GM18951 (cell line): ENCODE measurements around the gene UBE3A.

ENCODE experiments used
- POLR2A ChIP-seq: IDR thresholded peaks from 4 replicates; pipeline ENCODE4 v1.6.1; 2011; ENCODE audit warnings: mild to moderate bottlenecking; ENCODE audit not compliant: insufficient read length, insufficient read depth; ENCODE audit errors: extremely low read depth
- in situ Hi-C: fragments of 300-500 bp; cut with MboI; formaldehyde crosslinking; loops from one replicate; pipeline ENCODE4 v1.12.0; 2022; ENCODE audit warnings: low sequenced_read_pairs, mixed read lengths, inconsistent platforms; ENCODE audit not compliant: unreplicated experiment

Gene UBE3A

DNA sequence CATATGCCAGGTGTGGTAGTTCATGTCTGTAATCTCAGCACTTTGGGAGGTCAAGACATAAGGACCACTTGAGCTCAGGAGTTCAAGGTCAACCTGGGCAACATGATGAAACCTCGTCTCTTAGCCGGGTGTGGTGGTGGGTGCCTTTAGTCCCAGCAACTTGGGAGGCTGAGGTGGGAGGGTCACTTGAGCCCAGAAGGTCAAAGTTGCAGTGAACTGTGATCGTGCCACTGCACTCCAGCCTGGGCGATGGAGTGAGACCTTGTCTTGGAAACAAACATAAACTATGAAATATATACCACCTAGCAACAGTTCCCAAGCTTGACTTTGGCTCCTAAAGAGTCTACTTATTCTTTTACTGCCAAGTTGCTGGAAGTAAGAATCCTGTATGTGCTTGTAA, 30.9 kb downstream of the UBE3A start:
- in situ Hi-C loops: no loop called here
- no peak for TF ChIP-seq POLR2A

DNA sequence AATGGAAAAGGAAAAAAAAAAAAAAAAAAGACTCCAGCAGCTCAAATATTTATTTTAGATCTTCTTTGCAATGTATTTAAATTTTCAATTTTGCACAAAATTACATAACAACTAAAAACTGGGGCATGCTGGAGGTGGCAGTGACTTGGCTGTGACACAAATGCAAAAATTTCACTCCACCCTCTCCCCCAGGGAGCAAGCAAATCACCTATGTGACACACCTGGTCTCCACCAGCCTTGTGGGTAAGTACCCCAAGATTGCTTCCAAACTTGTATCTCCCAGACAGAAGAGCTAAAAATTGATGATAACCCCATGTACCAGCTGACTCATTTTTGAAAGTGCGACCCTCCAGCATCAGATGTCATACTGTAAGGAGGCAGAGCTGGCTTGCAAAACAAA, 32.0 kb downstream of the UBE3A start:
- in situ Hi-C loops: no loop called here
- TF ChIP-seq POLR2A: no peak

DNA sequence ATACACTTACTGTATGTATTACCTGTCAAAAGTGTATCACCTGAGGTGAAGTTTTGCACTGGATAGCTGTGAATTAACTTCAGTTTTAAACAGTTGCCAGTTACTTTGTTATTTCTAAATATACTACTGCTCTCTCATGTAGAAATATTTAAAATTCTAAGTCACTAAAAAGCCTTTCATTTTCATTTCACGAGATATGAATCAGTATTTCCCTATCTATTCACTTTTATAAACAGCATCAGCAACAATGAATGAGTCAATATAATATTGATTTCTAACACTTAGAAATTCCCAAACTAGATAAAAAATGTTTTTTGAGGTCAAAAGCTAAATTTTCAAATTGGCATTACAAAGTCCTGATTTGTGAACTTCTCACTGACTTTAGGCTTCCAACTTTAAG, 32.6 kb downstream of the UBE3A start:
- no peak for TF ChIP-seq POLR2A
- in situ Hi-C loops: no loop called here

DNA sequence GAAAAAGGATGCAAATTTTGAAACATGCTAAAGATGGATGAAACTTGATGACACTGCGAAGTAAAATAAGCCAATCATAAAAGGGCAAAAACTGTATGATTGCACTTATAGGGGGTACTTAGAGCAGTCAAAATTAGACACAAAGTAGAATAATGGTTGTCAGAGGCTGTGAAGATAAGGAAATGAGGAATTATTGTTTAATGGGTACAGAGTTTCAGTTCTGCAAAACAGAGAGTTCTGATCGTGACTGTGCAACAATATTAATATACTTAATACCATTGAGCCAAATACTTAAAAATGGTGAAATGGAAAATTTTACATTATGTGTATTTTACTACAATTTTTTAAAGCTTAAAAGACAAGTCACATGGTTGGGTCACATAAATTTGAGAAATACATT, 35.1 kb downstream of the UBE3A start:
- in situ Hi-C loops: no loop called here
- no peak for TF ChIP-seq POLR2A

DNA sequence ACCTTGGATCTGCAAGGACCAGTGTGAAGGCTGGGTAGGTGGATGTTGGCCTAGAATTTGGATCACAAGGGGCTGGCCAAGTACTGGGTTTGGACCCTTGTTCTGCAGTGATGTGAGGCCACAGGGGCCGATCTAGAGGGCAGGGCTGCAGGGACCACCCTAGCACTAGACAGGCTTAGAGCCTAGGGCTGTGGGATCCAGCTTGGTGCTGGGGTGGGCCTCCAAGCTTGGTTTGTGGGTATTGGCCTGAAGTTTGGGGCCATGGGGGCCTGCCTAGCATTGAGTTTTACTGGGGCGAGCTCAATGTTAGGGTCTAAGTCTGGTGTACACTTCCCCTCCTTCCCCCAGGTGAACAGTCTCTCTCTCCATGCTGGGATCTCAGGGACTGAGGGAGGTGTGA, 36.5 kb downstream of the UBE3A start:
- in situ Hi-C loops: no loop called here
- no peak for TF ChIP-seq POLR2A

DNA sequence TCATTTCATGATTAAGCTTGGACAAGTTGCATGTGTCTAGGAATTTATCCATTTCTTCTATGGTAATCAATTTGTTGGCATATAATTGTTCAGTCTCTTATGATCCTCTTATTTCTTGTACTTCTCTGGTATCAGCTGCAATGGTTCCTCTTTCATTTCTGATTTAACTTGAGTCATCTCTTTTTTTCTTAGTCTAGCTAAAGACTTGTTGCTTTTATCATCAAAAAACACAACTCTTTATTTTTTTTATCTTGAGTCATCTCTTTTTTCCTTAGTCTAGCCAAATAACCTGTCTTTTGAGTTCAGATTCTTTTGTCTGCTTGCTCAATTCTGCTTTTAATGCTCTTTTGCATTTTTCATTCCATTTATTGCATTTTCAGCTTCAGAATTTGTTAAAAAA, 37.3 kb downstream of the UBE3A start:
- no peak for TF ChIP-seq POLR2A
- in situ Hi-C loops: no loop called here

DNA sequence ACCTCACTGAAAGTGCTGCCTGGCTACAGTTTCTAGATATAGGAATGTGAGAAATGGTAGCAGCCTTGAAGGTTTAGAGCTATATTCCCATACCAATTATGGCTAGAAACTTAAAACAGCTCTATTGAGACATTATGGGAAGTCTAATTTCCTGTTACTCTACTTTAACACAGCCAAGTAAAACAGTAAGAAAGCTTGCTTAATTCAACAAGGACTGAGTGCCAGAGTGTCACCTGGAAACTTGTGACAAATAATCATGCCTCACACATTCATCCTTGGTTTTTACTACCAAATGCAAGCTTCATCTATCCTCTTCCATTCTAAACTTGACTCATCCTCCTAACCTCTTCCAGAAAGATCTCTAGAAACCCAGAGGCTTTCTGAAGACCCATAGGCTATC, 41.7 kb downstream of the UBE3A start:
- in situ Hi-C loops: no loop called here
- no peak for TF ChIP-seq POLR2A

DNA sequence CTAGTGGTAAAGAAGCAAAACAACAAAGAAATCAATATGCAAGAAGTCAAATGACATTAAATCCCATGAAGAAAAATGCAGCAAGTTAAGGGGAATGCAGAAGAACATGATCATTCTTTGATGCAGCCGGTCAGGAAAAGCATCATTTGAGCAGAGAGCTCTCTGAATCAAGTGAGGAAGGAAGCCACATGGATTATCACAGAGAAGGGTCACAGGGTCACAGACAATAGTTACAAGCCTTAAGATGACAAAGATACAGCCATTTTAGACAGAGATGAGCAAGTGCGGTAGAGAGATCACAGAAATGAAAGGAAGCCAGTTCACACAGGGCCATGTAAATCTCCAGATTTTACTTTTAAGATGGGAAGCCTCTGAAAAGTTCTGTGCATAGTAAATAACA, 43.9 kb downstream of the UBE3A start:
- in situ Hi-C loops: no loop called here
- no peak for TF ChIP-seq POLR2A

DNA sequence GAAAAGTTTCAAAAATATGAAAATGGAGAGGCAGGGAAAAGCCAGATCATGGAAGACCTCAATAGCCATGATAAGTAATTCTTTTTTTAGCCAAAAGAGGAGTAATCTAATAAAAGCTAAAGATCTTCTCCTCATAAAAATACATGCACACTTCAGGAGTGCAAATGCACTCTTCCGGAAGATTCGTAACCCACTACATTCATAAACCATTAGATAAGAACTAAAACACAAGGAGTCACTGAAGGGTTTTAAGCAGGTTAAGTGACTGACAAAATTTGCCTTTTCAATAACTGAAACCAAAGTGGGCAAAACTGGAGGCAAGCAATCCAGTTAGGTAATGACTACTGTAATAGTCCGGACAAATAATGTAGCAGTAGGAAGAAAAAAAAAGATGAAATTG, 46.0 kb downstream of the UBE3A start:
- TF ChIP-seq POLR2A: no peak

DNA sequence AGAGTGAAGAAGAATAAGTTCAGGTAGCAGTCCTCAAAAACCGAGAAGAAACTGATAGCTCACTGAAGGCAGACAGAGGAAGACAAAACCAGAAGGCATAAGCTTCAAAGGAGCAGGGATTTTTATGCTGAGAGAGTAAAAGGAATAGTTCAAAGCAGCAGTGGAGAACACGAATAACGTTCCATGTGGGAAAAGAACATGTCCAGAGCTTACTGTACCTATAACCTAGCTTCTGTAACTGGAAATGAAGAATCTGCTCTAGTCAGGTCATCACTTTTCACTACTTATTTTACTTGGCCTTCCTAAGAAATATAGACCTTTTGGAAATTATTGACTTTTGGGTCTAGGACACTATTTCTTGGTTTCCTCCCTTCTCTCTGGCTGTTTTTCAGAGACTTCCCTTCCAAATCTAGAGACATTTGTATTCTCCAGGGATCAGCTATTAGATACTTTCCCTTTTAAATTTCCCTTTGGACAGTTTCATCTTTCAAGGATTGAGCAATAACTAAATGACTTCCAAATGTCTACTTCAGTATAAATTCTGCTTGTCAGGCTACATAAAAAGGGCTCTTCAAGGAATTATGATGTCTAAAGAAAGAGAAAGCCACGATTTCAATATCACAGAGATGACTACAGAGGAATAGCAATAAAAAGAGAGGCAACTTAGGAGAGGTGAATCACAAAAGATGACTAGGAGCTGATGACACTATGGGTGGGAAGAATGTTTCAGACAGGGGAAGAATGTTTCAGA, 46.7 kb downstream of the UBE3A start:
- in situ Hi-C loops: no loop called here
- no peak for TF ChIP-seq POLR2A

More for the DNA sequence above, 46.0 kb downstream of the UBE3A start:
- in situ Hi-C loops: no loop called here

DNA sequence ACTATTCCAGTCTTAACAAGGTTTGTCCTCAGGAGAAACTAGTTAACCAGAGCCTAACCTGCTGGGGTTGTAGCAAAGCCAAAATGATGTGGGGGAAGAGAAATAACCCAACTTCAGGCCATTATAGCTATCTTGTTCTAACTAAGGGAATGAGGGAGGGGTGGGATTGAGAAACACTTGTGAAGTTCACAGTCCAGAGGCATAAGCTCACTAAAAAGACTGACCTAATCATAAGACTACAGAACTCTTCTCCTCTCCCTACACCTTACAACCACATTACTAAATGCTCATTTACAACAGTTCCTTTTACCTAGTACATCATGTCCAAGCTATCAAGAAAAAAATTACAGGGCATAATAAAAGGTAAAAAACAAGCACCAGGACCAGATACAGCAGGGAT, 52.8 kb downstream of the UBE3A start:
- no peak for TF ChIP-seq POLR2A
- in situ Hi-C loops: no loop called here

DNA sequence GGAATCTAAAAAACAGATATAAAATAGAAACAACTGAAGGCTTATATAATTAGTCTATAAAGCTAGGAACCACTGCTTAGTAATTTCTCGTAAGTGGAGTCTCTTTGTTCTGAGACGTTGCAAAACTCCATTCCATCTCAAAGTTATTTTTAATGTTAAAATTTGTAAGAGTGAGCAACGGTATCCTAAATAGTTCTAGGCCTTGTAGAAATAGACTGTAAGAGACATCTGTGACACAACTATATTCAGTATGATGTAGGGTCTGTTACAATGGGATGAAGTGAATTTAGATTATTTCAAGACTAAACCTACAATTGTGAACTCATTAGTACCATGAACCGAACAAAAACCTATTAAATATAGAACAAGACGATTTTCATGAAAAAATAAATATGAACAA, 57.2 kb downstream of the UBE3A start:
- in situ Hi-C loops: no loop called here
- no peak for TF ChIP-seq POLR2A

DNA sequence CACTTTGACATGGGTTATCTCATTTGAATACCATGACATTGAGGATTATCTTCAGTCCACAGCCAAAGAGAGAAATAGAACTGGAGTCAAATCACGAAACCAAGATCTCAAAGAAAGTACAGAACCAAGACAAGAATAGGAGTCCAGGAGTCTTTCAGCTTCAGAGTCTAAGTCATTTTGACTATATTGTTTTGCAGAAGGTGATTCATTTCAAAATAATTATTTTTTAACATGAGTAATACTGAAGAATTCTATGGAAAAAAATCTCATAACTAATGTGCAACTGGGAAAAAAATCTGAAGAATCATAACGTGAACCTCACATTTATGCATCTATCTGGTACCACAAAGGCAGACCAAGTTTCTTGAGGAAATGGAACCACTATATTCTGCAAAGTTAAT, 60.3 kb downstream of the UBE3A start:
- TF ChIP-seq POLR2A: no peak
- in situ Hi-C loops: no loop called here

DNA sequence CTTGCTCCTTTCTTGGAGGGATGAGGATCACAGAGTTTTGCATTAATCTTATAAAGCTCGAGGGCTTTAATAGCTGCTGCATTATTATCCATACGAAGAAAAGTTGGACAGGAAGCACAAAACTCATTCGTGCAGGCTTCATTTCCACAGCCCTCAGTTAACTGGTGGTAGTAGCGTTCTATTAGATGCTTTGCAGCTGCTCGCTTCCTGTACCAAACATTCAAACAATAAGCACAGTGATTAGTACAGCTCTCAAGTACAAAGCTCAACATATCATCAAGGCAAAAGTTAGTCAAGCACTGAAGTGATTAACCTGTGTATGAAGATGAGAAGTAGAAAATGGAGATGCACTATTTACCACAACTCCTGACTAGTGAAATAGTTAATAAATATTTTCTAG, 63.3 kb downstream of the UBE3A start:
- in situ Hi-C loops: no loop called here
- no peak for TF ChIP-seq POLR2A

DNA sequence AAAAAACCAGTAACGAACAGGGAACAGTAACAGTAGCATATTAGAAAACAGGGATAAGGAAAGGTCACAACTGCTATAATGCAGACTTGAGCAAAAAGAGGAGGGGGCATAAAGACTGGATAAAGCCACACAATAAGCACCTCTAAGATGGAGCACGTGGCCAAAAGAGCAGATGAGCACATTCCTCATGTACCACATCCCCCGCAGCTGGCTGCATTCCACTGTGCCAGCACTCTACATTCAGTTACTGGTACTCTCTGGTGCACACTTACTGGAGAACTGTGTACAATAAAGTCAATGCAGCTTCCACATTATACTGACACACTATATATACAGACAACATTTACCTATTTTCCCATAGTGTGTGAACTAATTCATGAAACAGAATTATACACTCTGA, 64.7 kb downstream of the UBE3A start:
- in situ Hi-C loops: no loop called here

More for the DNA sequence above, 64.7 kb downstream of the UBE3A start:
- no peak for TF ChIP-seq POLR2A
